BE2C (cell line): ENCODE results near the gene FLRT2.

Experiments used
- DNase-seq: peaks from one replicate; pipeline ENCODE4 v3.0.0-alpha.2; 2020
- H3K27me3 ChIP-seq: fragments of 250-450 bp; sonication (Bioruptor Pico); 2 replicates; pipeline ENCODE4 v1.5.1; 2020; ENCODE audit warnings: mild to moderate bottlenecking
- H3K36me3 ChIP-seq: fragments of 250-450 bp; sonication (Bioruptor Pico); 2 replicates; pipeline ENCODE4 v1.5.1; 2020; ENCODE audit warnings: mild to moderate bottlenecking
- H3K4me1 ChIP-seq: fragments of 250-450 bp; sonication (Bioruptor Pico); 2 replicates; pipeline ENCODE4 v1.5.1; 2020
- H3K4me3 ChIP-seq: 2 replicates; pipeline ENCODE4 v1.5.1; 2011; ENCODE audit warnings: low read depth, low read length
- H3K9me3 ChIP-seq: fragments of 250-450 bp; sonication (Bioruptor Pico); 2 replicates; pipeline ENCODE4 v1.5.1; 2020
- CTCF ChIP-seq: IDR thresholded peaks from 2 replicates; pipeline ENCODE4 v1.5.1; 2012; ENCODE audit warnings: mild to moderate bottlenecking, low read depth, low read length

The FLRT2 gene

GRCh38 chr14:85545738-85546137 is 15.8 kb downstream of the FLRT2 start:
- no peak overlapping the region for H3K4me3 ChIP-seq
- no peaks in the 10 kb centered on the region for H3K36me3 ChIP-seq
- H3K27me3 ChIP-seq, result no peaks in the 10 kb centered on the region
- TF ChIP-seq CTCF, result no peak
- H3K9me3 ChIP-seq, result no peaks in the 10 kb centered on the region
- no peak for DNase-seq
- no peaks in the 10 kb centered on the region for H3K4me1 ChIP-seq

GRCh38 chr14:85546390-85546789 is 16.4 kb downstream of the FLRT2 start:
- TF ChIP-seq CTCF, result no peak
- H3K36me3 ChIP-seq, result no peaks in the 10 kb centered on the region
- no peak for DNase-seq
- H3K4me3 ChIP-seq, result no peak overlapping the region
- H3K4me1 ChIP-seq, result no peaks in the 10 kb centered on the region
- no peaks in the 10 kb centered on the region for H3K9me3 ChIP-seq
- H3K27me3 ChIP-seq, result no peaks in the 10 kb centered on the region

GRCh38 chr14:85549697-85550096 is 19.8 kb downstream of the FLRT2 start:
- TF ChIP-seq CTCF, result no peak
- Histone ChIP-seq H3K27me3 (no peaks in the 10 kb centered on the region), H3K4me1 (no peaks in the 10 kb centered on the region), H3K36me3 (no peaks in the 10 kb centered on the region), H3K4me3 (no peak overlapping the region), H3K9me3 (no peaks in the 10 kb centered on the region)
- no peak for DNase-seq

- DNase-seq, result no peak
- Histone ChIP-seq H3K4me3 (no peak overlapping the region), H3K27me3 (no peaks in the 10 kb centered on the region; the same call in 1 of the 2 replicates), H3K4me1 (no peaks in the 10 kb centered on the region), H3K36me3 (no peaks in the 10 kb centered on the region), H3K9me3 (no peaks in the 10 kb centered on the region)
- no peak for TF ChIP-seq CTCF
Observed at GRCh38 chr14:85554106-85554505, 24.2 kb downstream of the FLRT2 start.

GRCh38 chr14:85556267-85556666 is 26.3 kb downstream of the FLRT2 start:
- H3K4me1 ChIP-seq, result no peaks in the 10 kb centered on the region
- no peak for DNase-seq
- H3K4me3 ChIP-seq, result no peak overlapping the region
- no peaks in the 10 kb centered on the region; the same call in 1 of the 2 replicates for H3K27me3 ChIP-seq
- no peaks in the 10 kb centered on the region for H3K9me3 ChIP-seq
- H3K36me3 ChIP-seq, result no peaks in the 10 kb centered on the region
- TF ChIP-seq CTCF, result no peak

GRCh38 chr14:85558505-85558904 is 28.6 kb downstream of the FLRT2 start:
- DNase-seq, result no peak
- no peak for TF ChIP-seq CTCF
- H3K4me1 ChIP-seq, result no peaks in the 10 kb centered on the region
- no peaks in the 10 kb centered on the region for H3K36me3 ChIP-seq
- H3K9me3 ChIP-seq, result no peaks in the 10 kb centered on the region
- no peaks in the 10 kb centered on the region; the same call in 1 of the 2 replicates for H3K27me3 ChIP-seq
- no peak overlapping the region for H3K4me3 ChIP-seq
